GM12865 (cell line): ENCODE results near the gene GALNT10.

Experiments used
- DNase-seq: peaks from one replicate; pipeline ENCODE4 v3.0.0; 2010; ENCODE audit warnings: low read depth
- H3K4me3 ChIP-seq: 2 replicates; pipeline ENCODE4 v1.5.1; 2011; ENCODE audit warnings: mild to moderate bottlenecking, low read depth, low read length, control low read depth
- CTCF ChIP-seq: IDR thresholded peaks from 2 replicates; pipeline ENCODE4 v1.5.1; 2011; ENCODE audit warnings: low read length, control low read depth, low read depth, inconsistent platforms; ENCODE audit not compliant: insufficient read depth; ENCODE audit errors: missing control alignments

GALNT10 gene

GRCh38 chr5:154165886-154166285 is 24.6 kb upstream of the GALNT10 start:
- no peak for DNase-seq
- TF ChIP-seq CTCF: no peak
- no peak overlapping the region for H3K4me3 ChIP-seq

GRCh38 chr5:154166901-154167791 is 23.4 kb upstream of the GALNT10 start:
- DNase-seq: no peak
- no peak overlapping the region for H3K4me3 ChIP-seq
- no peak for TF ChIP-seq CTCF

GRCh38 chr5:154168395-154168794 is 22.1 kb upstream of the GALNT10 start:
- TF ChIP-seq CTCF: no peak
- no peak for DNase-seq
- no peak overlapping the region for H3K4me3 ChIP-seq

- DNase-seq: no peak
- no peak overlapping the region for H3K4me3 ChIP-seq
- no peak for TF ChIP-seq CTCF
Measured at GRCh38 chr5:154172785-154173184, 17.7 kb upstream of the GALNT10 start.

GRCh38 chr5:154174091-154174490 is 16.4 kb upstream of the GALNT10 start:
- TF ChIP-seq CTCF: no peak
- no peak for DNase-seq

GRCh38 chr5:154176181-154176580 is 14.4 kb upstream of the GALNT10 start:
- H3K4me3 ChIP-seq: no peak overlapping the region
- TF ChIP-seq CTCF: no peak
- DNase-seq: no peak

More at GRCh38 chr5:154174091-154174490, 16.4 kb upstream of the GALNT10 start:
- no peak overlapping the region for H3K4me3 ChIP-seq
